NCI-H524 treated with DMSO at 0.1 percent for 48 hours (cell line): ENCODE measurements around the gene RUNDC3A.
"Not testable (repeated sequence)": the region's sequence is repeated elsewhere in the genome, so short reads cannot be mapped to it uniquely, and the experiment has no call there.

Experiments
- DNase-seq: peaks from one replicate; lab custom pipeline; 2025; lab: John Stamatoyannopoulos, UW

The RUNDC3A gene

GRCh38 chr17:44359006-44359405, 50.6 kb downstream of the RUNDC3A start:
- no peak for DNase-seq

- no peak for DNase-seq
Observed at GRCh38 chr17:44359458-44360143, 51.2 kb downstream of the RUNDC3A start.

GRCh38 chr17:44360144-44360533, 51.7 kb downstream of the RUNDC3A start:
- DNase-seq: no peak

- no peak for DNase-seq
Observed at GRCh38 chr17:44360826-44361225, 52.4 kb downstream of the RUNDC3A start.

GRCh38 chr17:44361292-44362260, 53.2 kb downstream of the RUNDC3A start:
- DNase-seq: no peak

- no peak for DNase-seq
Observed at GRCh38 chr17:44362459-44362948, 54.1 kb downstream of the RUNDC3A start.

GRCh38 chr17:44362949-44363612, 54.7 kb downstream of the RUNDC3A start:
- no peak for DNase-seq

GRCh38 chr17:44363613-44364159, 55.3 kb downstream of the RUNDC3A start, which contains the start of gene FAM171A2:
Gene FAM171A2 (minus strand): TSS chr17:44363853. CDS start chr17:44363714, 139 bp downstream.
- no peak for DNase-seq

GRCh38 chr17:44365051-44365450, 56.6 kb downstream of the RUNDC3A start:
- DNase-seq: not testable (repeated sequence)

GRCh38 chr17:44367231-44367979, 59.0 kb downstream of the RUNDC3A start:
- DNase-seq: no peak
